Hippocampal formation (tissue), 2 donors: Measurements from ENCODE around the gene CDK6.
"Not testable (repeated sequence)": the region's sequence is repeated elsewhere in the genome, so short reads cannot be mapped to it uniquely, and the experiment has no call there.

Experiments
- DNase-seq, 2 donors: peaks; one replicate each; lab custom pipeline; 2025; lab: John Stamatoyannopoulos, UW

The CDK6 gene

DNA sequence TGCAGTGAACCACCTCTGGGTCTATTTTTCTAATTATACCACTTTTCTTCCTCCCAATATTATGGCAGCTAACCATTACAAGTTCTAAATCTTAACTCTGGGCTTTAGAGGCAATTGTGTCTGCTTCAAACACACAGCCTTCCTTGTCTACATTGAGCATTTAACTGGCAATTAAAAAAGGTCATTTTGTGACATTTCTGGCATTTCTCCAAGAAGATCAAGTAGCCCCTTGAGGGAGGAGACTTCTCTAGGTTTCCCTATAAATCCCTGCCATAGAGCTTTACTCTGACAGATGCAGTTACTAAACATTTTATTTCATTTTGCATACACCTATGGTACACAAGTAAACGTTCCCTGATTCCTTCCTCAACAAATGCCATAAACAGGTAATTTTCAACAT is 212.8 kb downstream of the CDK6 start:
- no peak for DNase-seq

DNA sequence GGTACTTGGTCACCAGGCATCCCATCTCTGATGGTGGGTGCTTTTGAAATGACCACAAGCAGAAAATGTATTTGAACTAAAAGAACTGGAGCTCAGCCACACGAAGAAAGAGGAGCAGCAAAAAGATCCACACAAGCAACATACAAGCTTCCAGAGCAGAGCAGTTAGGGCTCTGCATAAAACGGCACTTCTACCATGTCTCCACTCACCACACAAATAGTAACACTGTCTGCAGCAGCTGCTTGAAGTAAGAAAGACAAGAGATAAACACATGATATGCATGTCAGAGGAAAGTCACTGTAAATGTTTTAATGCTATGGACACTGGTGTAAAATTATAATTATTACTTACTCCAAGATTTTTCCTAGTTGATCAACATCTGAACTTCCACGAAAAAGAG is 213.7 kb downstream of the CDK6 start:
- no peak for DNase-seq

DNA sequence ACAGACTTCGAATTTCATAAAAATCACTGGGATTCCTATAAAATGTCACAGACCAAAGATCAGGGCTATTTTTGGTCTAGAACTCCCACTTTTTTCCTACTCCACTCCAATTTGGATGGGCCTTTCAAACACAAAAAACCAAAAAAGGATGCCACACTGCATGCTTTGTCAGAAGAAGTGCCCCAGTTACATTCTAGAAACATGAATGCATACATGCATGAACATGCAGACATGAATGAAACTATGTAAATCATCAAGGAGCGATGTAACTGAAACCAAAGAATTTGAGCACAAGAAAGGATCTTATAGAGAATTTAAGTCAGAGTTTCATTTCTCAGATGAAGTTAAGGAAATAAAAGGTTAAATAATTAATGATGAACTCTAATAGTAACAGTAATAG is 214.3 kb downstream of the CDK6 start:
- no peak for DNase-seq

DNA sequence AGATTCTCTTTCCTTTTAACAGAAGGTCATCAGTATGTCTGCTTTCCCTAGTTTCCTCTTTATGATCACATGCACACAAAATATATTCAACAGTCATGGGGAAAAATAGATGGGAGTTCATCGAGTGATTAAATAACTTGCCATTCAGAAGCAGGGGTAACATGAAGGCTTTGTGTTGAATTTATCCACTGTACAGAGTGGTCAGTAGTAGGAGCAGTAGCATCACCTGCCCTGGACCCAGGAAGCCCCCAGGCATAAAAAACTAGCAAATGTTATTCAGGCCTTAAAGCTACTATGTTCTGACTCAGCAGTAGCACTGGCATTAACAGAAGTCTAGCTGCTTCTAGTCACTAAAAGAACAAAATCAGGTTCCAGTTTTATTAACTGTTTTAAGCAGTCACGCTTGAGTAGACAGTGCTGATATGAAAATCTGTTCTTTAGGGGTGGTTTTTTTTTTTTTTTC is 214.8 kb downstream of the CDK6 start:
- DNase-seq, result no peak

DNA sequence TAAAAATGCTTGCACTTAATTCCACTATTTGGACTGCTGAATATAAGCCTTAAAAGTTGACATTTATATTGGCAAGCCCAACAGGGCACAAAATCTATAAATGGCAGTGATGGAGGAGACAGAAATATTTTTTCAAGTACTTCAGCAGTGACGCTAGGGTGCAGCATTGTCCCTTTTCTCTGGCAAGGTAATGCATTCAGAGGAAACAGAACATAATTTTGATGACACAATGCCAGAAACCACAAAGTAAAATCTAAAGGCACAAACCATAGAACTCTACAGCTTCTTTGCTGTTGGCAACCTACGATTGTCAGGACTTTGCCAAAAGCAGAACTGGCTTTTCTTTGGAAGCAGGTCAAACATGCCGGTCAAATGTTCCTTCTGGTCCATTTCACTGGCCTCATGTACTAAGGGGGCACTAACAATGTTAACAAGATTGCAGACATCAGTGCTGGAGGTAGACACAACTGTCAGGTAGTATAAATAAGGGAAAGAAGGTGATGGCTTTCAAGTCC is 215.3 kb downstream of the CDK6 start:
- DNase-seq, result peak; percentile 63 to 81

DNA sequence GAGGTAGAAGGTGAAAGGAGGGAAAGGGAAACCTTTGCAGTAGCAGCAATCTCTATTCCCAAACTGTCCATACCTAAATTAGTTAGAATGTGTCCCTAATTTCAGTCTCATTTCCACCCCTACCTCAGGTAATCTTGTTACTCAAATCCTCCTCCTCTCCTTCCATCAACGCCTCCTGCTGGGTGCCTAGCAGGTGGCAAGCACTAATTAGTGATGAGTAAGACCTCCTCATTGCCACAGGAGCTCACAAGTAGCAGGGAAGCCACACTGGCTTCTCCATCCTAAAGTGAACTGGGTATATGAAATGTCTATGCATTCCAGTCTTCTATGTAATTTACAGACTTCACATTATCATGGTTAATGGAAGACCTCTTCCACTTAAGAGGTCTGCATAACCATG is 220.5 kb downstream of the CDK6 start:
- DNase-seq, result no peak

DNA sequence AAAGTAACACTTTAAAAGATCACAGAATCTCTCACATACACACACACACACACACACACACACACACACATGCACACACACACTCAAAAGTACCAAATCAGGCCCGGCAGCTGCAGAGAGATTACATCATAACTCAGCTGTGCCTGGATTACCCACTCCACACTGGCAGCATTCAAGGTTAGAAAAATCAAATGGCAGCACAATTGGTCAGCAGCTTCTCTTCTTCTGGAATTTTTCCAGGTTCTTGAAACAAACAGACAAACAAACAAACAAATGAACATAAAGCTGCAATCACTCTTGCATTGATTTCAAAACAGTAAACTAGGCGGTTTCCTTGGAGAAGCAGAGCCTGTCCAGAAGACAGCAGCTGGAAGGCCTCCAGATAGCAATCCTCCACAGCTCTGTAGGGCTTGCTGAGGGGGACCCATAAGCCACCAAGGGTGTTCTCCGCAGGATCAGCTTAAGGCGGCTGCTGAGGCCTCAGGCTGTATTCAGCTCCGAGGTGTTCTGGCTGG is 221.7 kb downstream of the CDK6 start:
- peak; percentile 68 to 73 for DNase-seq

DNA sequence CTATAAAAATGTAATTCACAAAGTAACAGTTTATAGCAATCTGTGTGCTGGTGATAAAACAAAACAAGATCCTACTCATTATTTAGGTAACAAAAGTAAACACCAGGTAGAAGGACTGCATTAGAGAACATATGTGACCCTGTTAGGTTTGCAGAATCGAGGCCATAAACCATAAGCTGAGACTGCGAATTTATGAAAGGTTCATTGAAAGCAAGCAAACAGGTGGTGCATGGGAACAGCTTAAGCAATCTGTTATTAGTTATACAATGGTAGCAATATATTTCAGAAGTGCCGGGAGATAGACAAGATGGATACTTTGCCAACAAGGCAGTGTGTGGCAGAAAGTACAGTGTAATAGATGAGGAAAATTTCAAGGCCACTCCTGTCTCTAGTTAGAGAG is 222.7 kb downstream of the CDK6 start:
- DNase-seq, result no peak

DNA sequence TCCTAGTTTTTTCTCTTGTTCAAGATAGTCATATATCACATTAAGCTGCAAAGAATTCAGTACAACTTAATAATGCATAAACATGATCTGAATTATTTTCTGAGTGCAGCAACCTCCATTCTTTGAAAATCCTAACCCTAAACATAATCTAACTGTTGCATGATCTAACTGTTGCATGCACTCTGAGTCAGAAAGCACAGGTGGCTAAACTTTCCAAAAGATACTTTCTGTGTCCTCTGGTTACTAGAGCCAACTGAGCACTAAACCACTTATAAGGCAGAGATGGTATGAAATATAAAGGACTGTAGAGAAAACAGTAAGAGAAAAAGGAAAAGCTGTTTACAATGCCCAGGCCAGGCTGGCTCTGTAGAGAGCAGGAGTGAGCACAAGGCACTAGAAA is 223.2 kb downstream of the CDK6 start:
- no peak for DNase-seq

DNA sequence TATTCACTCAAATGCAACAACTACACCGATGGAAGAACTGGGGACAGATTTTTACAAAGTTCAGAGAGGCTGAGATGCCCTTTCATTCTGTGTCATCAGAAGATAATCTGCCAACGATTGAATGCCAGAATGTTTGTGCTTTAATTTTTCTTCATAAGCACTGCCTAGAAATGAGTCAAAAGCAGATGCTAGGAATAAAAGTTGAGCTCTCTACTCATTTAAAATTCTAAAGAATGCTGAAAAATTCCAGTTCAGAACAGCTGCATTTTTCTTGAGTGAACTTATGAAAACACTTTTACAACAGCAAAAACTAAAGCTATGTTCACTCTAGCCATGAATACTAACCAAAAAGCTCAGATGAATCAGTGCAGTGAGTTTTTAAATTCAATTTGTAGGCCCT is 223.9 kb downstream of the CDK6 start:
- DNase-seq, result no peak

DNA sequence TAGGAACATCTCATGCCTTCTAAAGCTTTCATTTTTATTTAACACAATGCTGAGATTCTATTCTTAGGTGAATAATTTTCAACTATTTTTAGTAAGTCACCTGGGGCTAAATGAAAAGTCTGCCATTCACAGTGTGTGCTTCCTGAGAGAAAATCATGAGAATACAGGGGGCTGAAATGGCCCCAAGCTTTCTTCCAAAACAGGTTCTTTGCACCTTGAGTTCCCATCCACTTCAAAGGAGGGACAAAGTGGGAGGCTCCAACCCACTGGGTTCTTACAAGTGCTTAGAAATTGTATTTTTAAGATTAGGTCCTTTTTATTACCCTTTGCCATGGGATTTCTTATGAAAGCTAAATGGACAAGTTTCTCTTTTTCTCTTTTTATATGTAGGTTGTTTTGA is 224.6 kb downstream of the CDK6 start:
- no peak for DNase-seq

DNA sequence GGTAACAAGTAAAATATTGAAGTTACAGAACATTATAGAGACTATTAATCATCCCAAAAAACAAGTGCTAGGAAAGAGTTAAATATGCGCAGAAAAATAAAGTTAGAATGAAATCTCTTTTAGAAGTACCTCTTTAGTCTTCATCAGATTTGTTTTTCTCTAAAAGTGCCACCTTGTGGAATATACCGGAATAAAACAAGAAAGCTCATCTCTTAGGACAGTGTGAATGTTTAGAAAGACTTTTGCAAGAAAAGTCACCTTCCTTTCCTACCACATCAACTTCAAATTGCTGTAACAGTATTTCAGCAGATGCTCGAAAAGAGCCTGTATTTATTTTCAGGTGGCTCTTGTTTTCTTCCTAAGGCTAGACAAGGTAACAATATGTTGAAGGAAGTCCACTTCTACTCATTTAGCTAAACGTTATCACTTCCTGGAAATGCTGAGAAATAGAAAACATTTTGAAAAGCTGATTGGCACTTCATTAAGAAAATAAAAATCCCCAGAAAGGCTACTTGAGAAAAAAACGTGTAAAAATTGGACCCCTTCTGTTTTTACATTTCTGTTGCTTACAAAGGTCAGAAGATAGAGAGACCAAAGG is 226.4 kb downstream of the CDK6 start:
- peak in 1 of 2 donors; percentile 17 for DNase-seq

DNA sequence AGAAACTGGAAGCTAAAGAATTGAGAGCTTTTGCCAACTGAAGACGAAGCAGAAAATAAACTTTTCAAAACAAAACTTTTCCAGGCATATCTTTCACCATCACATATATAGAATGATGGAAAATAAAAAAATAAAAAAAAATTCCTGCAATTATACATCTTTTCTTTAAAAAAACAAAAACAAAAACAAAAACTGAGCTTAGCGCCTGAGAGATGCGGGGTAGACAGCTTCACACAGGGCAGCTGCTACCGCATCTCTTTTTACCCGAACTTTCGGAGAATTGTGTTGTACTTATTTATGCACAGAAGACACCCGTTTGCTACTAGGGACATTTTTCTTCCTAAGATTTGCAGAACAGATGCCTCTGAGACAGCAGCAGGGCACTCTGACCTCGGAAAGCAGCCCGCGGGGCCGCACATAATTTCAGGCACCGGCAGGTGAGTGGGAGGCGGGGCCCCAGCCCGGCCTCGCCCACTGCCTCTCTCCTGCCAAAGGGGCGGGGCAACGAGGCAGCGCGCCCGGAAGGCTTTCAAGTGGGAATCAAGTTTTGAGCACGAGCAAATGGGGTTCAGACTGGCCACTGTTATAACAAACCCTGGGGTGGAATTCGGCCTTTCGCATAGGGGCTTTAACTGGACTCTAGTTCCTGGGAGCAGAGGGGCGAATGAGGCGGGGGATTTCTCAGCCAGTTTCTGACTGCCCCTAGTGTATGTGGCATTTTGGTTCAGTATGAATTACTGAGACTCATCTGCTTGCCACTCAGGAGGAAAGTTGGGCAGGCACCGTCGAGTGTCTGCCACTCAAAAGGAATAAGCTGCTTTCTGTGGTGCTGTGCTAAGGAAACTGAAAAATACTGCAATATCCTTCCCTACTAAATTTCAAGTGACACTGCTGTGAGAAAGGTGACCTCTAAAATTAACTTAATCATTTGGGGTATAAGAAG is 227.7 kb downstream of the CDK6 start:
- DNase-seq, result no peak

DNA sequence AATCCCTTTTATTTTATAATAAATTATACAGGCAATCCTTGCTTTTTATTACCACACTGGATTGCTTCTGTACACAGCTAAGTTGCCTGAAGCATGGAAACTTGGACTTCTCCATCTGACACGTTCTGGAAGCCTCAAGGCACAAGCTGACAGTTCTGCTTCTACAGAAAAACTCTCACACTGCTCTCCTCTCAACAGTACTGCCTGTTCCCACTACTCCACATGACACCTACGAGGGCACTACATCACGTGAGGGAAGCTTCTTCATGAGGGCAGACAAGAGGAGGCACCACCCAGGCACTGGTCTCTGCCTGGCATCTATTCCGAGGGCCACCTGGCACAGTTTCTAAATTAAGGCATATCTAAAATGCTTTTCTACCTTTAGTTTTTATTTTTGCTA is 229.4 kb downstream of the CDK6 start:
- no peak for DNase-seq

DNA sequence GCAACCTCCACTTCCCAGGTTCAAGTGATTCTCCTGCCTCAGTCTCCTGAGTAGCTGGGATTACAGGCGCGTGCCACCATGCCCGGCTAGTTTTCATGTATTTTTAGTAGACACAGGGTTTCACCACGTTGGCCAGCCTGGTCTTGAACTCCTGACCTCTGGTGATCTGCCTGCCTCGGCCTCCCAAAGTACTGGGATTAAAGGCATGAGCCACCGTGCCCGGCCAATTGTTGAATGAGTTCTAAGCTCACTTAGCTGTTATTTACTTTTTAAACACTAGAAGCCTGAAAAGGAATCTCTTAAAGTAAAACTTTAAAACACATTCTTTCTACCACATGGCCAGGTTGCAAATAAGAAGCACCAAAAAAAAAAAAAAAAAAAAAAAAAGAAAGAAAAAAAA is 231.9 kb downstream of the CDK6 start:
- not testable (repeated sequence) for DNase-seq

DNA sequence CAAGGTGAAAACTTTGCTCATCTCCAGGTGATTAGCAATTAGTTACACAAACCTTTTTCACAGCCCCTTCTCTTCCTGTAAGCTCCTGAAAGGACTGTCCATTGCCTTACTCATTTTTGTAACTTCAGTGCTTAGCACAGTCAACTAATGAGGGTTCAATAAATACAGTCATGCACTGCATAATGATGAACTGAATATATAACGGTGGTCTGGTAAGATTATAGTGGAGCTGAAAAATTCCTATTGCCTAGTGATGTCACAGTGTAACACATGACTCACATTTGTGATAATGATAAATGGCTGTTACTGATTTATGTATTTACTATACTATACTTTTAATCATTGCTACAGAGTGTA is 233.3 kb downstream of the CDK6 start:
- DNase-seq, result no peak

DNA sequence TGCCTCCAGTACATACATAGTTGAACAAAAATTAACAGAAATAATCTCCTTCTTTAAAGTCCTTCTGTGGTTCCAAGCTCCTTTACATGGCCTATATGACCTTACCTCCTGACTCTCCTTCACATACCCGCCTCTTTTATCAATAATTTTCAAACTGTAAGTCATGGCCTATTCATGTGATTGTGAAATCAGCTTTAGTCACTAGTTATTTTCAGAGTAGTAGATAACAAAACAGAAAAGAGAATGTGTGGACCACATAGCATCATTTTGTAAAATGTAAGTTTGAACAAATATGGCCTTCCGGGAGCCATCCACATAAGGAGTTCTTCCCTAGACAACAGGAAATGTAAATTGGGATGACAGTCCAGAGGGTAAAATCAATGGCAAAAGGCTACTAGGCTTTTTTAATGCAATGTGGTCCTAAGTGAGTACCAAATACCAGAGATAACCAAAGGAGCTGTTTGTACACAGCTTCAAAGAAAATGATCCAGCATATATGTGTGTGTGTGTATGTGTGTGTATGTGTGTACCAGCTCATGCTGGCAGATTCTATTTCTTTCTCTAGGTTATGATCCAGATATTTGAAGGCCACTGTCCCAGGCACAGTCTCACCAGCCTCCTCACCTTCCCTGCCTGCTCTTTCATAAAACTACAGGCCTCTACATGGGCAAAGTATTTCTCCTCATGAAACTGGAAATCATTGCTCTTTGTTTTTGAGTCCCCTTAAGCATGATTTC is 233.9 kb downstream of the CDK6 start:
- no peak for DNase-seq

DNA sequence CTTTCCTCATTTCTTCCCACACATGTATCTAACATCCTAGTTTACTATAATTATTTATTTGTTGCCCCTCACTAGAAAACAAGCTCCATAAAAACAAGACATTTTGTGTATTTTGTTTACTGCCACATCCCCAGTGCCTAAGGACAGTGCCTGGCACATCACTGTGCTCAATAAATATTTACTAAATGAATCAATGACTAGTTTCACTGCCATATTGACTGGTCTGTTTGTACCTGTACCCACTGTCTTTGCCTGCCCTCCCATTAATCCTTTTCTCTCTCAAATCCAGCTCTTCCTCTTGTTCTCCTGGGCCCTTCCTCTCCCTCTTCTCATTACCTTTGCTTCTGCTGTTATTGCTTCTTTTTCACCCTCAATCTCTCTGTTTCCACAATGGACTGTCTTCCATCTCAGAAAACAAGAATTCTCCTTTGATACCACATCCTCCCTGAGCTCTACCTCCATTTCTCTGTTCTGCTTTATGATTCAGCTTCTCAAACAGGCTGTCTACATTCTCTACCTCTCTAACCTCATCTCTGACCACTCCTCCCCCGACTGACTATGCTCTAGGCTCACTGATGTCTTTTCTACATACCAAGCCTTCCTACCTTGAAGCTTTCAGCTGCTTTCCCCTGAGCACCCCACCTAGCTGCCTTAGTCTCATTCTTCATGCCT is 237.9 kb downstream of the CDK6 start:
- DNase-seq, result no peak

DNA sequence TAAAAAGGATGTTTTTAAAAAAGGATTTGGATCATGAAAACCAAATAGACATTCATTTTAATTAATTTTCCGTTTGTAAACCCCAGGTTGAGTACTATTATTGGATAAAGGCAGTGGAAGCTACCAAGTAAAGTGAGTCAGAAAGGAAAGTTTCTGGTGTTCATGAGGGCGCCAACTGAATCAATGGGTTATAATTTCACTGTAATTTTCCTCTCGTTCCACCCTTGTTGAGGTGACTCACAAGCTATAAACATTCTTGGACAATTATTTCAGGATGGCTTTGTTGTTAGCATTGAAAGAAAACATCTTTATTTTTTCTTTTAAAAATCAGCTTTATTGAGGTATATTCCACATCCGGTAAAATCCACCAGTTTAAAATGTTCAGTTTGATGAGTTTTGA is 241.1 kb downstream of the CDK6 start:
- DNase-seq, result no peak

DNA sequence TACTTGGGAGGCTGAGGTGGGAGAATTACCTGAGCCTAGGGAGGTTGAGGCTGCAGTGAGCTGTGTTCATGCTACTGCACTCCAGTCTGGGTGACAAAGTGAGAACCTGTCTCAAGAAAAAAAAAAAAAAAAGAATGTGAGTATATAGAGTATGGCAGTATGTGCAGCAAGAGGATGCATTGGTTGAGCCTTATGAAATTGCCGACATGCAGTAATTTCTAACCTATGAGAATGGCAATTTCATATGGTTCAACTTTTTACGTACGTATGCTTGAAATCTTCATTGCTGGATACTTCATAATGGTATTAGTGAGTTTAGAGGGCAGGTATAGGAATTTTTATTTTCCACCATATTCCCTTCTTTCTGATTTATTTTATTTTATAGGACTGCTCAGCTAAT is 241.6 kb downstream of the CDK6 start:
- DNase-seq, result no peak

DNA sequence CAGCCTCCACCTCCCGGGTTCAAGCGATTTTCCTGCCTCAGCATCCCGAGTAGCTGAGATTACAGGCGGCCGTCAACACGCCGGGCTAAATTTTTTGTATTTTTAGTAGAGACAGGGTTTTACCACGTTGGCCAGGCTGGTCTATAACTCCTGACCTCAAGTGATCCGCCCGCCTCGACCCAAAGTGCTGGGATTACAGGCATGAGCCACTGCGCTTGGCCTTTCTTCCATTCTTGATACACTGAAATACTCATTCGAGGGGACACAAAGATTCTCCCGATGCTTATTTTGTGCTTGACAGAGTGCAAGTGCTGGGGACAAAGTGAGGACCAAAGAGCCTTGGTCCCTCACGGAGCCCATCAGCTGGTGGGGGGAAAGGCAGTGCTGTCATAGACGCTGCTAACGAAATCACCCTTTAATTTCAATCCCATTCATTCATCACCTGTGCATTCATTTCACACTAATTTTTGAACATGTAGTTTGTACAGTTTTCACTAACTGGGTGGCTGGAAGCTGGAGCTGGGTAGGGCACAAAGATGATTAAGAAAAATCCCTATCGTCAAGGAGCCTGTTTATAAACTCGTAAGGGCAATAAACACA is 245.6 kb downstream of the CDK6 start:
- DNase-seq, result no peak
